Aorta (tissue), 5 donors: ENCODE data around the gene PDE4D. TPM values are rescaled to one million over a fixed set of nuclear protein-coding genes. Genes with fewer than 3 reads are reported as not detected.
"Not testable (repeated sequence)": the region's sequence is repeated elsewhere in the genome, so short reads cannot be mapped to it uniquely, and the experiment has no call there.

ENCODE experiments used
- ATAC-seq: fragments of 200-7000 bp; cut with Tn5 transposase; one replicate; pipeline ENCODE4 v1.9.1; 2022; ENCODE audit warnings: moderate library complexity; ENCODE audit not compliant: low FRiP score
- DNase-seq, 2 donors: peaks; one replicate each; pipeline ENCODE4 v3.0.0-alpha.2; 2020
- H3K27ac ChIP-seq, 2 donors: one replicate each; pipeline ENCODE4 v1.5.1; 2013; ENCODE audit warnings: low read length in 2 of 2, mild to moderate bottlenecking in 2 of 2, moderate library complexity in 2 of 2, control low read depth in 1 of 2, inconsistent platforms in 1 of 2, low read depth in 1 of 2
- H3K27me3 ChIP-seq, 2 donors: one replicate each; pipeline ENCODE4 v1.6.1; 2013; ENCODE audit warnings: control low read depth in 1 of 2, low read length in 1 of 2, mild to moderate bottlenecking in 1 of 2, moderate library complexity in 1 of 2; ENCODE audit not compliant: insufficient read depth in 2 of 2, control insufficient read depth in 1 of 2
- H3K36me3 ChIP-seq, 2 donors: one replicate each; pipeline ENCODE4 v1.6.1; 2013; ENCODE audit warnings: control low read depth in 1 of 2, low read length in 1 of 2, mild to moderate bottlenecking in 1 of 2; ENCODE audit not compliant: insufficient read depth in 2 of 2, control insufficient read depth in 1 of 2
- H3K4me1 ChIP-seq, 2 donors: one replicate each; pipeline ENCODE4 v1.6.1; 2013; ENCODE audit warnings: low read length in 2 of 2, control low read depth in 1 of 2, mild to moderate bottlenecking in 1 of 2, moderate library complexity in 1 of 2; ENCODE audit not compliant: insufficient read depth in 2 of 2, control insufficient read depth in 1 of 2
- H3K4me3 ChIP-seq, 2 donors: one replicate each; pipeline ENCODE4 v1.5.1; 2013; ENCODE audit warnings: low read length in 2 of 2, control low read depth in 1 of 2, mild to moderate bottlenecking in 1 of 2
- H3K9me3 ChIP-seq: one replicate; pipeline ENCODE4 v1.6.1; 2013; ENCODE audit warnings: mild to moderate bottlenecking, low read length; ENCODE audit not compliant: control insufficient read depth
- WGBS, 2 donors: extraction: QIAGEN DNeasy Blood & Tissue Kit; methylation state at CpG; one replicate each; pipeline ENCODE4 v1.1.7; 2013; 5-methylcytosine and 5-hydroxymethylcytosine counted together
- intact Hi-C, 2 donors: fragments of 100-400 bp; cut with DNase I; formaldehyde crosslinking; loops; one replicate each; pipeline versions ENCODE4 v1.14.2 to v1.15.0; 2022
- polyA plus RNA-seq, 2 donors: library from polyadenylated mRNA; stranded (reverse); fragments of 200-250 nt; gene quantifications; one replicate each; pipeline ENCODE4 v1.2.3, GENCODE V29; 2013
- total RNA-seq, 2 donors: library from RNA; stranded (reverse); fragmentation: NEBNext Ultra II Directional; extraction: Animal tissue kit (Norgen Biotek cat#: 25700); gene quantifications; one replicate each; pipeline ENCODE4 v1.2.1, GENCODE V29; 2021
- donor health status: healthy with polysubstance abuse.
- donor health status: Bipolar disorder and iron deficiency.
- donor health status: DM: no; HTN: no; CAD: no.
- donor health status: DM: no; HTN: no; CAD: no.
- donor health status: DM: yes; HTN: yes; CAD: no.

Gene PDE4D
- total and polyA plus RNA-seq, 4 donors, result 2.4 to 112 (median 33.3) TPM

GRCh38 chr5:59393585-59394420, 499.7 kb downstream of the PDE4D start:
- 60 to 63% methylated on average over 4 of the region's 4 CpGs for WGBS, 2 donors
- intact Hi-C loops, result loop anchor here in 1 of 2 donors (5.0 kb wide), 1 partner anchor 278 kb away; no protein-coding TSS in a partner anchor
- DNase-seq, result no peak
- H3K27ac ChIP-seq, result no peak overlapping the region
- H3K27me3 ChIP-seq, result no peaks in the 10 kb centered on the region
- no peaks in the 10 kb centered on the region for H3K9me3 ChIP-seq
- no peak for ATAC-seq
- no peaks in the 10 kb centered on the region for H3K4me1 ChIP-seq
- H3K36me3 ChIP-seq, result no peaks in the 10 kb centered on the region
- no peak overlapping the region for H3K4me3 ChIP-seq

DNA sequence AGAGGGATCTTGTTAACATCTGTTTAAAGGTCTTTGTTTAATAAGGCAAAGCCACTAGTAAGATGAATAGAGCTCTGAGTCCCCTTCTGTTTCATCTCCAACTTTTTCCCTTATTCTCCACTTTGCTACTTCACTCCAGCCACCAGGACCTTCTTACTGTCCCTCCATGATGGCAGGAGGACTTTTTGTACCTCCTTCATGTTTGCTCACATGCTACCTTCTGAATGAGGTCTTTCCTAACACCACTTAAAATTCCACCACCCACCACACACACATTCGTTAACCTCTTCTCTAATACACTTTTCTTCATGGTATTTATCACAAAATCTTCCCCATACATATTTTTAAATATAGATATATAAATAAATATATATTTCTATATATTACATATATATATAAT, 501.9 kb downstream of the PDE4D start:
- DNase-seq, result no peak
- WGBS, 2 donors, result 82 to 91% methylated on average over 1 of the region's 1 CpG
- Histone ChIP-seq H3K4me3 (no peak overlapping the region), H3K27me3 (no peaks in the 10 kb centered on the region), H3K27ac (no peak overlapping the region), H3K36me3 (no peaks in the 10 kb centered on the region), H3K4me1 (no peaks in the 10 kb centered on the region), H3K9me3 (no peaks in the 10 kb centered on the region)
- intact Hi-C loops, result loop anchor here (2.0 to 5.0 kb wide), 3 partner anchors 281 to 409 kb away; no protein-coding TSS in a partner anchor
- no peak for ATAC-seq

DNA sequence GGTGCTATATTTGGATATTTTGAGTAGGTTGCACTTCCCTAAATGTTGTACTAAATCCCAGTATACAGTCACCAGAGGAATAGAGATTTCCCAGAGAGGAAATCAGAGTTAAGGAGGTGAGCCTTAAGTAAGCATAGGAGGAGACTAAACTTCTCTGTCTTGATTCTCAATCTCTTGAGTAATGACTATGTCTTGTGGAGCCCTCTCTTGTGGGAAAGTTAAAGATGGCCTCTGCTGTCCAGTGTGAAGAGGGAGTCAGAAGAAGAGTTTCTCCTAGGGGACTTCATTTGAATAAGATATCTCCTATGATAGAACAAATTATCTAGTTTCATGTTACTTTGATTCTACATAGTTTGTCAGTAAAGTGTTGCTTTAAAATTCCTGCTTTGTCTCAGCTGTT, 502.5 kb downstream of the PDE4D start:
- H3K9me3 ChIP-seq, result no peaks in the 10 kb centered on the region
- no peak overlapping the region for H3K4me3 ChIP-seq
- H3K4me1 ChIP-seq, result no peaks in the 10 kb centered on the region
- no peak overlapping the region for H3K27ac ChIP-seq
- H3K27me3 ChIP-seq, result no peaks in the 10 kb centered on the region
- intact Hi-C loops, result loop anchor here (2.0 to 5.0 kb wide), 3 partner anchors 281 to 410 kb away; no protein-coding TSS in a partner anchor
- ATAC-seq (no peak), DNase-seq (no peak)
- no peaks in the 10 kb centered on the region for H3K36me3 ChIP-seq

- no peaks in the 10 kb centered on the region for H3K27me3 ChIP-seq
- no peaks in the 10 kb centered on the region for H3K36me3 ChIP-seq
- ATAC-seq (no peak), DNase-seq (no peak)
- intact Hi-C loops, result loop anchor here (2.0 to 5.0 kb wide), 3 partner anchors 282 to 411 kb away; no protein-coding TSS in a partner anchor
- no peak overlapping the region for H3K27ac ChIP-seq
- WGBS, 2 donors, result 46 to 50% methylated on average over 2 of the region's 2 CpGs
- no peaks in the 10 kb centered on the region for H3K4me1 ChIP-seq
- H3K4me3 ChIP-seq, result no peak overlapping the region
- H3K9me3 ChIP-seq, result no peaks in the 10 kb centered on the region
Measured at GRCh38 chr5:59390074-59390659, 503.4 kb downstream of the PDE4D start.

DNA sequence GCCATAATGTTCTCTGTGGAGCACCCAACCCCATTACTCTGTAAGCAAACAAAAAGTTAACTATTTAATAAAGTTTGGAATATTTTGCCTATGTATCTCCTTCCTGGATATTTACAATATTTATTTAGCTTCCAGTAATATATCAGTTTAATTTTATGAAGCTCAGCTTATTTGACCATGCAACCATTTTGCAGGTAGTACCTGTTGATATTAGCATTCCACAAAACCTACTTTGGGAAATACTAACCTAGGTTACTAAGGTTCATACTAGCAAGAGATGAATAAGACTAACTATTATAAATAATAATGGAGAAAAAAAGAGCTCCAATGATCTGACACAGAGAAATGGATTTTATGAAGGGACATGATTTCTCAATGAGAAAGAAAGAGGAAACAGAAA, 506.4 kb downstream of the PDE4D start:
- intact Hi-C loops, result loop anchor here in 1 of 2 donors (2.0 to 10.0 kb wide), 2 partner anchors 414 to 502 kb away; no protein-coding TSS in a partner anchor
- Histone ChIP-seq H3K4me1 (no peaks in the 10 kb centered on the region), H3K27me3 (no peaks in the 10 kb centered on the region), H3K4me3 (no peak overlapping the region), H3K36me3 (no peaks in the 10 kb centered on the region), H3K27ac (no peak overlapping the region), H3K9me3 (no peaks in the 10 kb centered on the region)
- DNase-seq, result no peak
- ATAC-seq, result no peak

DNA sequence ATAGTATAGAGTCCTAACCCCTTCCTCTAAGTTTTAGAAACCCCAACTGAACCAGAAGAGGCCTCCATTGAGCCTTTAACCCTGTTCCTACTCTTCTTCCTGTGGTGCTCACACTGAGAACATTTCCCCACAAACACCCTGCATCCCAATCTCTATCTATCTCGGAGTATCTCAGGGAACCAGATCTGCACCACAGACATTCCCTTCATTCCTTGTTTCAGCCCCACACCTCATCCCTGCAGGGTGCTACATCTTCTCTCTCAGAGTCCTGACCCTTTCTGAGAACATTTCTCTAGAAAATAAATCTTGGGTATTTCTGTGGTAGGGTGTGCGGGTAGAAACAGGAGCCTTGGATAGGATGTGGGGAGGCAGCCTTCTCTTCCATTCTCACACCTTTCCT, 507.8 kb downstream of the PDE4D start:
- WGBS, 2 donors, result 96 to 97% methylated on average over 2 of the region's 2 CpGs
- DNase-seq, result no peak
- H3K36me3 ChIP-seq, result no peaks in the 10 kb centered on the region
- no peaks in the 10 kb centered on the region for H3K9me3 ChIP-seq
- H3K4me3 ChIP-seq, result no peak overlapping the region
- H3K27me3 ChIP-seq, result no peaks in the 10 kb centered on the region
- no peaks in the 10 kb centered on the region for H3K4me1 ChIP-seq
- ATAC-seq, result no peak
- intact Hi-C loops, result loop anchor here in 1 of 2 donors (2.0 to 10.0 kb wide), 2 partner anchors 415 to 501 kb away; no protein-coding TSS in a partner anchor
- no peak overlapping the region for H3K27ac ChIP-seq

GRCh38 chr5:59380350-59380951, 513.1 kb downstream of the PDE4D start:
- intact Hi-C loops, result loop anchor here in 1 of 2 donors (10.0 kb wide), 1 partner anchor 496 kb away; no protein-coding TSS in a partner anchor
- DNase-seq (no peak), ATAC-seq (peak; percentile 70)
- Histone ChIP-seq H3K4me1 (no peaks in the 10 kb centered on the region), H3K36me3 (no peaks in the 10 kb centered on the region), H3K27me3 (no peaks in the 10 kb centered on the region), H3K9me3 (no peaks in the 10 kb centered on the region), H3K27ac (no peak overlapping the region), H3K4me3 (no peak overlapping the region)
- 18 to 20% methylated on average over 1 of the region's 1 CpG for WGBS, 2 donors

DNA sequence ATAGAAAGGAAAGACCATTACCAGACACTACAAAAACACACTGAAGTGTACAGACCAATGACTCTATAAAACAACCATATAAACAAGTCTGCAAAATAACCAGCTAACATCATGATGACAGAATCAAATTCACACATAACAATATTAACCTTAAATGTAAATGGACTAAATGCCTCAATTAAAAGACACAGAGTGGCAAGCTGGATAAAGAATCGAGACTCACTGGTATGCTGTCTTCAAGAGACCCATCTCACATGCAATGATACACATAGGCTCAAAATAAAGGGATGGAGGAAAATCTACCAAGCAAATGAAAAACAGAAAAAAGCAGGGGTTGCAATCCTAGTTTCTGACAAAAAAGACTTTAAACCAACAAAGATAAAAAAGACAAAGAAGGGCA, 519.5 kb downstream of the PDE4D start:
- H3K36me3 ChIP-seq, H3K4me3 ChIP-seq, H3K9me3 ChIP-seq, ATAC-seq, H3K27ac ChIP-seq, H3K4me1 ChIP-seq, DNase-seq, intact Hi-C loops, H3K27me3 ChIP-seq: not testable (repeated sequence)
- 85 to 91% methylated on average over 1 of the region's 1 CpG for WGBS, 2 donors
